Stomach smooth muscle (tissue), 2 donors: ENCODE results near the gene TADA2B.
"Not testable (repeated sequence)": the region's sequence is repeated elsewhere in the genome, so short reads cannot be mapped to it uniquely, and the experiment has no call there.

Experiments used
- H3K27ac ChIP-seq: one replicate; pipeline ENCODE4 v1.7.0; 2013; ENCODE audit warnings: mild to moderate bottlenecking, low read length, inconsistent platforms
- H3K27me3 ChIP-seq, 2 donors: one replicate each; pipeline ENCODE4 v1.7.0; 2013; ENCODE audit warnings: low read length in 2 of 2; ENCODE audit not compliant: insufficient read depth in 2 of 2, control insufficient read depth in 1 of 2
- H3K36me3 ChIP-seq, 2 donors: one replicate each; pipeline ENCODE4 v1.7.0; 2013; ENCODE audit warnings: low read length in 2 of 2; ENCODE audit not compliant: control insufficient read depth in 2 of 2, insufficient read depth in 2 of 2
- H3K4me1 ChIP-seq: one replicate; pipeline ENCODE4 v1.7.0; 2013; ENCODE audit warnings: low read length; ENCODE audit not compliant: control insufficient read depth, insufficient read depth
- H3K4me3 ChIP-seq, 2 donors: one replicate each; pipeline ENCODE4 v1.7.0; 2013; ENCODE audit warnings: low read length in 2 of 2
- H3K9ac ChIP-seq, 2 donors: one replicate each; pipeline ENCODE4 v1.7.0; 2013; ENCODE audit warnings: low read length in 2 of 2, mild to moderate bottlenecking in 1 of 2
- H3K9me3 ChIP-seq, 2 donors: one replicate each; pipeline ENCODE4 v1.7.0; 2013; ENCODE audit warnings: low read length in 2 of 2; ENCODE audit not compliant: control insufficient read depth in 2 of 2
- donor health status: healthy.
- donor health status: Pancreatic carcinoma.

Gene TADA2B

DNA sequence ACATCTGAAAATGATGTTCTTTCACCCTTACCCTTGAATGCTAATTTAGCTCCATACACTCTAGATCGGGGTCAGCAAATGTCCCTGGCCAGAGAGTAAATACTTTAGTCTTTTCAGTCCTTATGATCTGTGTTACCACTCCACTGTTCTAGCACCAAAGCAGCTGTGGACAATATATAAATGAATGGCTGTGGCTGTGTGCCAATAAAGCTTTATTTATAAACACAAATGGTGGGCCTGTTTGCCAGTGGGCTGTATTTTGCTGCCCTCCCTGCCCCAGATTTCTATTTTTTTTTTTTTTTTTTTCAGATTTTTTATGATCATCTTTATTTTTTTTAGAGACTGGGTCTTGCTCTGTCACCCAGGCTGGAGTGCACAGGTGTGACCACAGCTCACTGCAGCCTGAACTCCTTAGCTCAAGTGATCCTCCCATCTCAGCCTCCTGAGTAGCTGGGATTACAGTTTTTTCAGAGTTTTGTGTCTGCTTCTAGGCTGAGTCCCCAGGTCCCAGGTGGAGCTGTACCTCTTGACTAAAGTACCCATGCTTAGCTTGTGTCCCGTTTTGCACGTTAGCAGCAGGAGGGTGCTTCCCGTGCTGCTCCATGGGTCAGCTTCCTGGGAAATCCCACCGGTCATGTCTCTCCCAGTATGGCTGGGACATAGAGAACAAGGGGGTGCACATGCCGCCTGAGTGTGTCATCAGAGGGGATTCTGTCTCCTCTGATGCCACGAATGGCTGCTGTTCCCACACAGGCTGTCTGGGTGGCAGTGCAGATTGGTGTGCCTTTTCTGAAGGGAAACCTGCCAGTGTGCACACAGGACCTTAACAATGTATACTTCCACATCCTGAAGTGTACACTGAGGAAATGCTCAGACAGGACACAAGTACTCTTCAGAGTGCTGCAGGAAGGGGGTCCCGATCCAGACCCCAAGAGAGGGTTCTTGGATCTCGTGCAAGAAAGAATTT lies 40.7 kb downstream of the TADA2B start:
- Histone ChIP-seq H3K4me1 (no peaks in the 10 kb centered on the region), H3K4me3 (peak overlapping the region in 1 of 2 donors; percentile 44), H3K27me3 (peaks cover 3 to 6% of the 10 kb centered on the region in 2 donors), H3K27ac (no peak overlapping the region), H3K9ac (no peak overlapping the region), H3K36me3 (no peaks in the 10 kb centered on the region), H3K9me3 (no peaks in the 10 kb centered on the region)

DNA sequence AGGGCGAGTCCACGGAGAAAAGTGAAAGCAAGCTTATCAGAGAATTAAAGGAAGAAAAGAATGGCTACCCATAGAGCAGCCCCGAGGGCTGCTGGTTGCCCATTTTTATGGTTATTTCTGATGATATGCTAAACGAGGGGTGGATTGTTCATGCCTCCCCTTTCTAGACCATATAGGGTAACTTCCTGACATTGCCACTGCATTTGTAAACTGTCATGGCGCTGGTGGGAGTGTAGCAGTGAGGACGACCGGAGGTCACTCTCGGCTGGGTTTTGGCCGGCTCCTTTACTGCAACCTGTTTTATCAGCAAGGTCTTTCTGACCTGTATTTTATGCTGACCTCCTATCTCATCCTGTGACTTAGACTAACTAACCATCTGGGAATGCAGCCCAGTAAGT lies 41.4 kb downstream of the TADA2B start:
- H3K27ac ChIP-seq, H3K27me3 ChIP-seq, H3K9me3 ChIP-seq, H3K4me1 ChIP-seq, H3K9ac ChIP-seq, H3K36me3 ChIP-seq: not testable (repeated sequence)
- peak overlapping the region in 1 of 2 donors; percentile 44 for H3K4me3 ChIP-seq

DNA sequence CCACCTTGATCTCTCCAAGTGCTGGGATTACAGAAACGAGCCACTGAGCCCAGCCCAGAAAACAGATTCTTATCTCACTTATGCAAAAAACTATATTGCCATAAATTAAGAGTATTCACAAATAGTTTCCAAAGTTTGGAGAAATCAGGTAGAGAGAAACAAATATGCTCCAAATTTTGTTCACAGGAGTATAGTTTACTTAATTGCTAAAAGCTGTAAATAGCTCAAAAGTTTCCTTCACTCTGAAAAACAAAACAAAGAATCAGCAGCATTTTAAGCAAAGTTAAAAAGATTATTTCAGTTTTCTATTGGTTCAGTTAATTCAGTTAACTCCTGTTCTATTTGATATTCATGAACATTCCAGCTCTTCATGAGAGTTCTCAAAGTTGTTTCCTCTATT lies 43.2 kb downstream of the TADA2B start:
- H3K36me3 ChIP-seq, result no peaks in the 10 kb centered on the region
- H3K4me1 ChIP-seq, result peaks cover 9% of the 10 kb centered on the region
- no peaks in the 10 kb centered on the region for H3K9me3 ChIP-seq
- H3K4me3 ChIP-seq, result no peak overlapping the region
- no peak overlapping the region for H3K27ac ChIP-seq
- peaks cover 3 to 6% of the 10 kb centered on the region in 2 donors for H3K27me3 ChIP-seq
- H3K9ac ChIP-seq, result no peak overlapping the region

DNA sequence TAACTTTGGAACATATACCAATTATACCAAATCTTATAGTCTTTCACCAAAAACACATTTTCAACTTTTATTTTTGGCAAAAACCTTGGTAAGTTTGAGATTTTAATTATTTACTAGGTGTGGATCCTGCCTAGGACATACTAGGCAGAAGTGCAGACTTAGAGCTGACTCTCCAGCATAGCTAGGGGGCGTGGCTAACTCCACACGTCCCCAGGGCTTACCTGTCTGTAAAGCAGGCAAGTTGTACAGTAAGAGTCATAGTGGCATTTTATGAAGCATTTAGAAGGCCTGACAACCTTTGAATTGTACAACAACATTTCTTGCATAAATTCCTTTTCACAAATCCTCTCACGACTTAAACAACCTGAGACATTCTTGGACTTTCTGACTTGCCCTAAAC lies 43.9 kb downstream of the TADA2B start:
- Histone ChIP-seq H3K9ac (no peak overlapping the region), H3K36me3 (no peaks in the 10 kb centered on the region), H3K9me3 (no peaks in the 10 kb centered on the region), H3K27ac (no peak overlapping the region), H3K4me1 (peaks cover 9% of the 10 kb centered on the region), H3K27me3 (peaks cover 3 to 6% of the 10 kb centered on the region in 2 donors), H3K4me3 (no peak overlapping the region)

DNA sequence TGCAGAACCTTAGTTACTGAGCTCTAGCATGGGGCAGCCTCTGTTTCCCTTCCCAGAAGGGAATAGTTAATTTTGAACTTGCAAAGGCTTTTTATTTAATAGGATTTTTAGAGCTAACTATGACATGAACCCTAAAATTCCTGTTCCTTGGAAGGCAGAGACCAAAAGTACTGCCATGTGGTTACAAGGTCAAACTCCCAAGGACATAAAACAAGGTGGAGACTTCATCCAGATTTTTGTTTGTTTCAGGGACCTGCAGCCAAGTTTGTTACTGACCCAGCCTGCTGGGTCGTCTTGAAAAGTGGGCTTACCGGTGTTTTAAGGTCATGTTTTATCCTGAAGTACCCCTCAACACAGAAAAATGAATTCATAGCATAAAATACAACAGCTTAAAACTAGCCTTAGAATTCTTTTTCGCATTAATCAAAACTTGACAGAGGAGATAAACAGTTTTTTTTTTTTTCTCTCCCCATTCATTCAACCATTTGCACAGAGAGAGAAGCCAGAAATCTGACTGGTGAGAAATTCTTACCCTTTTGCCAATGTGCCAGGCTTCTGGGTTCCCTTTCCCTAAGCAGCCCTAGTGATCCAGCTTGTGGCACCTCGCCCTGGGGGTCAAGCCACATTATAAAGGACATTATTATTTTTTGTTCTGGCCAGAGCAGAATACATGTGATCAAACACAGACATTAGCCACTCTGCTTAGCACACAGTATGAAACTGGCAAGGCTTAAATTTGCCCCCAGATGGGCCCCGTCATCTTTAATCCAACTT lies 46.2 kb downstream of the TADA2B start:
- no peaks in the 10 kb centered on the region for H3K36me3 ChIP-seq
- H3K27me3 ChIP-seq, result no peaks in the 10 kb centered on the region
- peaks cover 9% of the 10 kb centered on the region for H3K4me1 ChIP-seq
- peak overlapping the region in 1 of 2 donors; percentile 8 for H3K4me3 ChIP-seq
- H3K9me3 ChIP-seq, result no peaks in the 10 kb centered on the region
- H3K27ac ChIP-seq, result peak overlapping the region; percentile 37
- no peak overlapping the region for H3K9ac ChIP-seq

DNA sequence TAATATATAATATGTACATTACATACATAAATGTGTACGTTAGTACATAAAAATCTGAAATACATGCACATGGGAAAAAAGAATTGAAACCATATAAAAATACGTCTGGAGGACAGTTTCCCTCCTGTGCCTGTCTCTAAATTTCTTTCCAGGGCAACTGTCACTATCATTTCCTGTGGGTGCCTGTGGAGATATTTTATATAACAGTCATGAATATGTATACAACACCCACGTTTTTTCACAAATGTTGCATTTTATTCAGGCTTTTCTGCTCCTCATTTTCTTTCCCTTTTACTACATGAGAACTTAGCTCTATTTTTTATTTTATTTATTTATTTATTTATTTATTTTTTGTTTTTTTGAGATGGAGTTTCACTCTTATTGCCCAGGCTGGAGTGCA lies 48.9 kb downstream of the TADA2B start:
- Histone ChIP-seq H3K4me3 (no peak overlapping the region), H3K36me3 (no peaks in the 10 kb centered on the region)

DNA sequence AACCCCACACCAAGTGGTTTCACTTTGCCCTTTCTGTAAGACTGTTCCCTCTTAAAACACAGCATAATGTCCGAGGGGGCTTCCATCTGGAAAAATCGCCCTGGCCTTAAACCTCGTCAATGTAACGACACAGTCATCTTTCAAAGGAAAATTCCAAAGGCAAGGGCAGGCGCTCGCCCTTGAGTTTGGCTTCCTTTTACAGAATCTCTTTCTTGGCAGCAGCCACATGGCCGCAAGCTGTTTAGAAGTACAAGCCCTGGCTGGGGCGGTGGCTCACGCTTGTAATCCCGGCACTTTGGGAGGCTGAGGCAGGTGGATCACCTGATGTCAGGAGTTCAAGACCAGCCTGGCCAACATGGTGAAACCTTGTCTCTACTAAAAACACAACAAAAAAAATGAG lies 51.7 kb downstream of the TADA2B start:
- Histone ChIP-seq H3K36me3 (no peaks in the 10 kb centered on the region), H3K9ac (no peak overlapping the region), H3K9me3 (no peaks in the 10 kb centered on the region), H3K27ac (no peak overlapping the region), H3K27me3 (no peaks in the 10 kb centered on the region), H3K4me3 (no peak overlapping the region), H3K4me1 (peaks cover 2% of the 10 kb centered on the region)

More for the DNA sequence above, 48.9 kb downstream of the TADA2B start:
- Histone ChIP-seq H3K27ac (no peak overlapping the region), H3K9me3 (no peaks in the 10 kb centered on the region), H3K4me1 (peaks cover 9% of the 10 kb centered on the region), H3K27me3 (no peaks in the 10 kb centered on the region), H3K9ac (no peak overlapping the region)

DNA sequence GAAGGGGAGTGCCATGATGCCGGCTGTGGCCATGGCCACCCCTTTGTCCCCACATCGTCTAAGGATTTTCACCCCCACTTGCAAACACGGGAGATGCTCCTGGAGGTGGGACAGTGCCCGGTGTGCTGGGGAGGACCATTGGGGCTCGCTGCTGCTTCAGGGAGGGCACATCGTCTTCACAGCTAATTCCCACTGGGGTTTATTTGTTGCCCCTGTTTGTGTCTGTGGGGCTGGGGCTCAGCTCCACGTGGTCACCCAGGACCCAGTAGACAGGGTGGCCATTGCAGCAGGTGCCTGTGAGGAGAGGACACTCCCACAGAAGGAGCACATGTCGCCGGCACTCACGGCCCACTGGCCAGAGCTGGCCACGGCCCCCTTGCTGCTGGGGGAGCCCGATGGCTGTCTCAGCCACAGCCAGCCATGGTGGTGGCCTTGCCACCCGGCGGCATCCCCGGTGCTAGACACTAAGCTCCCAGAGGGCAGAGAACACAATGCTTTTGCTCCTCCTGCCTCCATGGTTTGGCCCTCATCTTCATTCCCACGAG lies 52.5 kb downstream of the TADA2B start:
- H3K9ac ChIP-seq, result no peak overlapping the region
- no peak overlapping the region for H3K4me3 ChIP-seq
- H3K9me3 ChIP-seq, result no peaks in the 10 kb centered on the region
- H3K27ac ChIP-seq, result no peak overlapping the region
- no peaks in the 10 kb centered on the region for H3K27me3 ChIP-seq
- no peaks in the 10 kb centered on the region for H3K36me3 ChIP-seq
- no peaks in the 10 kb centered on the region for H3K4me1 ChIP-seq

DNA sequence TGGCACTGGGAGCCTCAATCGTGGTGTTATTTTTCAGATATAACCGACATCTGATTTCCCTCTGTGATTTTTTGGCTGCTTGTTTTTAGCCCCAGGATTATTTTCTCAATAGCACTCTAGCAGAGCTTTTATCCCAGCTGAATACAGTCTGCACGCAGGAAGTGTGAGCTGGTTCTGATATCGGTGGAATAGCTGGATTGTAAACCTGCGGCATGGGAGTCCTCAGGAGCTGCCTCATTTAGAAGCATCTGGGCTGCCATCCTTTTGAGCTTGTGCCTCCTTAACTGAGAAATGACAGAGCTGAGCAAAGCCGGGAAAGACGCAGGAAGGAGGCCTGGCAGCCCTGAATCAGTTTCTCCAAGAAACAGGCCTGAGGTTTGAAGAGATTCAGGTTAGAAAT lies 53.1 kb downstream of the TADA2B start:
- Histone ChIP-seq H3K27ac (no peak overlapping the region), H3K9ac (no peak overlapping the region), H3K4me1 (no peaks in the 10 kb centered on the region), H3K27me3 (no peaks in the 10 kb centered on the region), H3K4me3 (no peak overlapping the region), H3K36me3 (no peaks in the 10 kb centered on the region), H3K9me3 (no peaks in the 10 kb centered on the region)

DNA sequence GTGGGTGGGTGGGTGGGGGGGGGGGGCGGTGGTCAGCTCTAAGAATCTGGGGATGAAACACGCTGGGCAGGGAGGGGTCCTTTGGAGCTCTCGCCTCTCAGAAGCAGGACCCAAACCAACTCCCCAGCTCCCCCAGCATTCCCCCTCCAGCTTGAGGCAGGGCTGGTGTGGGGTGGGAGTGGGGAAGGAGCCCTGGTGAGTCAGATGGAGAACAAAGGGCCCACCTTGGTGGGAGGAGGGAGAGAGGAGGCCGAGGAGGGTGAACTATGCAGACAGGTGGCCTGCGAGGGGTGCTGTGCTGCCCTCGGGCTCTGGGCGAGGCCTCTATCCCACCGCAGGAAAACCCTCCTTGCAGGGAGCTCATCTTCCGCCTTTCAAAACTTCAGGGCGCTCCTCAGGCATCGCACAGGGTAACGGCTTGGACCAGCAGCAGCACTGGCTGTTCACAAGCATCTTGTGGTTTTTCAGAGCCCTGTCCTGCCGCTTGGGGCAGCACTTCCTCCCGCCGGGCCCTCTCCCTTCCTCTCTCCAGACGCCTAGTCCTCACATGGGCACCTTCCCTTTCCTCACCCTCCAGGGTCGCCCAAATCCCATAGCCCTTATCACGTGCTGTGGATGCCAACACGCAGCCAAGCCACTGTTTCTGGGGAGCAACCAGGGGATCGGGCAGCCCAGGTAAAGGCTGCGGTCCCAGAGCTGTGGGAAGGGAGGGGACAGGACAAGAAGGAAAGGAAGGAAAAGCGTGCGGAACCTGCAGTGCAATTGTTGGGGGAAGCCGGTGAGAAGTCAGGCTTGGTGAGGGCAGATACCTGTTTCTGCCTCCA lies 58.7 kb downstream of the TADA2B start:
- H3K36me3 ChIP-seq, result no peaks in the 10 kb centered on the region
- no peak overlapping the region for H3K9ac ChIP-seq
- H3K9me3 ChIP-seq, result no peaks in the 10 kb centered on the region
- H3K27me3 ChIP-seq, result no peaks in the 10 kb centered on the region
- H3K4me1 ChIP-seq, result peaks cover 24% of the 10 kb centered on the region
- no peak overlapping the region for H3K27ac ChIP-seq
- H3K4me3 ChIP-seq, result peak overlapping the region; percentile 63 to 76
